Suppressor macrophage treated with lipopolysaccharide for 1 hour (primary cell): ENCODE data around the gene KHDRBS2.
A peak's percentile ranks its signal among the peaks of the same experiment; 100 is the strongest.
"Not testable (repeated sequence)": the region's sequence is repeated elsewhere in the genome, so short reads cannot be mapped to it uniquely, and the experiment has no call there.

Source experiments
- DNase-seq, 3 donors: peaks; one replicate each; pipeline ENCODE4 v3.0.0-alpha.2; 2020 to 2022

KHDRBS2 gene

GRCh38 chr6:61841958-61842357 lies 444.1 kb downstream of the KHDRBS2 start:
- DNase-seq = no peak

GRCh38 chr6:61835237-61835636 lies 450.8 kb downstream of the KHDRBS2 start:
- DNase-seq = no peak

- no peak for DNase-seq
These were observed 452.8 kb downstream of the KHDRBS2 start for GRCh38 chr6:61833176-61833755.

GRCh38 chr6:61817716-61818115 lies 468.3 kb downstream of the KHDRBS2 start:
- no peak for DNase-seq

GRCh38 chr6:61810047-61810446 lies 476.0 kb downstream of the KHDRBS2 start:
- no peak for DNase-seq

- DNase-seq = peak; percentile 7 to 39 (median 38)
These were observed 476.9 kb downstream of the KHDRBS2 start for GRCh38 chr6:61809004-61809595.

GRCh38 chr6:61787998-61788397 lies 498.0 kb downstream of the KHDRBS2 start:
- no peak for DNase-seq

GRCh38 chr6:61769446-61769845 lies 516.6 kb downstream of the KHDRBS2 start:
- DNase-seq = not testable (repeated sequence)

GRCh38 chr6:61755739-61756138 lies 530.3 kb downstream of the KHDRBS2 start:
- DNase-seq = no peak

- no peak for DNase-seq
These were observed 534.0 kb downstream of the KHDRBS2 start for GRCh38 chr6:61751986-61752385.

GRCh38 chr6:61745994-61746393 lies 540.0 kb downstream of the KHDRBS2 start:
- DNase-seq = no peak

- DNase-seq = no peak
These were observed 574.2 kb downstream of the KHDRBS2 start for GRCh38 chr6:61711849-61712248.

- no peak for DNase-seq
These were observed 597.9 kb downstream of the KHDRBS2 start for GRCh38 chr6:61688165-61688564.

GRCh38 chr6:61682562-61682961 lies 603.5 kb downstream of the KHDRBS2 start:
- no peak for DNase-seq

GRCh38 chr6:61679625-61680024 lies 606.4 kb downstream of the KHDRBS2 start:
- DNase-seq = no peak

- DNase-seq = no peak
These were observed 610.3 kb downstream of the KHDRBS2 start for GRCh38 chr6:61675734-61676133.

GRCh38 chr6:61649845-61650244 lies 636.2 kb downstream of the KHDRBS2 start:
- no peak for DNase-seq

- DNase-seq = no peak
These were observed 645.6 kb downstream of the KHDRBS2 start for GRCh38 chr6:61640463-61640862.
